Hematopoietic multipotent progenitor cell treated with erythropoietin and hydrocortisone succinate and interleukin-3 and kit ligand, for 4 days (in vitro differentiated cells): ENCODE data around the gene PLPPR4.
"Not testable (repeated sequence)": the region's sequence is repeated elsewhere in the genome, so short reads cannot be mapped to it uniquely, and the experiment has no call there.

Experiments
- DNase-seq: peaks from one replicate; pipeline ENCODE4 v3.0.0-alpha.2; 2015

Gene PLPPR4

GRCh38 chr1:99264201-99265021 lies at the start of gene PLPPR4:
Gene PLPPR4, plus strand, starts transcription at chr1:99264492. Its CDS starts 102 bp downstream, at chr1:99264594.
- DNase-seq, result peak; percentile 24

DNA sequence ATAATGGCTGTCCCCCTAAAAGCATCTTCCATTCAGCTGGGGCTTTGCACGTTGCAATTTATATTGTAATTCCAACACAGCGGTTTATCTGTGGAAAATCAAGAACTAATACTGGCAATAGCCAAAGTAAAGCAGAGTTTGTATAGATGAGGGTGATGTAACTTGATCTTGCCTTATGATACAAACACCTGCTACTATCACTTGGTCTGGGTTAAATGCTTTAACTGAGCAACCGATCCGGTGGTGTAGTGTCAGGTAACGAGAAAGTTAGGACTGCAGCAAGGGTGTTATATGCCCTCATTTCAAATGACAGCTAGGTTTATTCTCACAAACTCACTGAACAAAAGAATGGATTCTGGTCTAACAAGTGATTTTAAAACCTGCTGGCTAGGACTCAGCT lies 47.3 kb upstream of the PLPPR4 start:
- no peak for DNase-seq

GRCh38 chr1:99217599-99217998 lies 46.7 kb upstream of the PLPPR4 start:
- DNase-seq, result no peak

- DNase-seq, result no peak
These were observed 45.7 kb upstream of the PLPPR4 start for GRCh38 chr1:99218572-99218971.

DNA sequence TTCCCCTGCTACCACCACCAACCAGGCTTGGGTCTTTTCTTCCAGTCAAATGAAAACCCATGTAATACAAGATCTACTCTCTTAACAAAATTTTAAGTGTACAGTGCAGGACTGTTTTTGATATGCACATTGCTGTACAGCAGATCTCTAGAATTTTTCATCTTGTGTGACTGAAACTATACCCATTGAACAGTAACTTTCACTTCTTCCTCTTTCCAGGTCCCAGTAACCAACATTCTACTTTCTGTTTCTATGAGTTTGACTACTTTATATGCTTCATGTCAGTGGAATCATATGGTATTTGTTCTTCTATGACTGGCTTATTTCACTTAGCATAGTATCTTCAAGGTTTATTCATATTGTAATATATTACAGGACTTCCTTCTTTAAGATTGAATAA lies 45.3 kb upstream of the PLPPR4 start:
- no peak for DNase-seq

DNA sequence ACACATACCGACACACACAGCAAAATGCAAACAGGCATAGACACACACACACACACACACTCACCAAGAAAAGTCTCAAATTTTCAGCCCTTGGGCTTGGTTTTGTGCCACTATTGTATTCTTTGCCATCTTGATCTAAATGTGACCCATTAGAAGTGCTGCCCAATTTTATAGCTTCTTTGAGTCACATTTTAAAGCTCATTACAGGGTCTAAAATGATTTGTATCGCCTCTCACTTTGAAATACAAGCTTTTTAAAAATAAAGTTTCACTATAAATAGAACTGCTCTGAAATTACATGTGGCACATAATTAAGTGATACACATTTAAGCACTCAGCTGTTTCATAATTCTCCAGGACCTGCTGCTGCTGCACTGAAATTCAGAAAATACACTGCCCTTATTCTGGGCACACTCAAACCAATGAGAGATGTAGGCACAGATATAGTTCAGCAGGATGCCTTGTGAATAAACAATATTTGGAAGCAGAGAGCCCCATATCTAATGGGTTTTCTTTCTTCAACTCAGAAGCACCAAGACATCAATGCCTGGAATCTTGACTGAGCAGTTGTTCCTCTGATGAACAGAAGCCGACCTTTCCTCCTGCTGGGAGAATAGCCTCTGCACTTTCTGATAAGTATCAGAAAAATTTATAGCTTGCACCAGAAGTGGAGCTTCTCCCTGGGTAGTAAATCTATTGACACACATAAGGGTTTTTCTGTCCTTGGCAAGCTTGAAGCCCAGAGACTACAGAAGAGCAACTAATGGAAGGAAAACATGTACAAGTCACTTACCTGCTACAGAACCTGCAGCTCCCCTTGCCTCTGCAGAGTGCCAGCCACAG lies 37.0 kb upstream of the PLPPR4 start:
- DNase-seq, result no peak

- DNase-seq, result no peak
These were observed 36.1 kb upstream of the PLPPR4 start for GRCh38 chr1:99228153-99228552.

DNA sequence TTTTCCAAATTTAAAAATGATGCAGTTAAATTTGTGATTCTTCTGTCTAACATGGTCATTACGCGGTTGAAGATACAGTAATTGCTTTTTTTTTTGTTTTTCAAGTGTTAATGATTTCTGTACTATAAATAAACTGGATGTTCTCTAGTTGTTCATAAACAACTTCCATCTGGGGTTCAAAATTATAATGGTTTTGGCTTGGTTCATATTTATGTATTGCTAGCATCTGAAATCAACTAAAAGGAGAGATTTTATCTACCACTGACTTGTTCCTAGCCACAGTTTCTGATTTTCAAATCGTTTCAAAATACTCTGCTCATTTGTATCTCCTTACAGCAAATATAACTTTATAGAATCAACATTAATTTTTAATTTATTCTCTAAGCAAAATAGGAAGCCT lies 35.2 kb upstream of the PLPPR4 start:
- no peak for DNase-seq

DNA sequence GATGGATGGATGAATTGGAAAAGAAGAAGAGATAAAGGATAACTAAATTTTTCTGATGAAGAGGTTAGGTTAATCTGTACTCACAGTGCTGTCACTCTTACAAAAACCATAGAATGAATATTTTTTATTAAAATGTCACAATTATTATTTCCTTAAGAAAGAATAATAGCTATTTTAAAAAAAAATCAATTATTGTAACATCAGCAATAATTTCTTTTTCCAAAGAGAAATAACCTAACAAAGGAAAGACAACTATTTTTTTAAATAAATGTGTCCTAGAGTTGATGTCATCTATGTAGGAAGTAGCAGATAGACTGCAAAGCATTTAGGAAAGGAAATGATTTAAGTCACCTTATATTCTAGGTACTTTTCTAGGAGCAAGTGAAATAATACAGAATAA lies 33.6 kb upstream of the PLPPR4 start:
- DNase-seq, result no peak

GRCh38 chr1:99232172-99232571 lies 32.1 kb upstream of the PLPPR4 start:
- no peak for DNase-seq

- no peak for DNase-seq
These were observed 30.8 kb upstream of the PLPPR4 start for GRCh38 chr1:99233446-99233845.

DNA sequence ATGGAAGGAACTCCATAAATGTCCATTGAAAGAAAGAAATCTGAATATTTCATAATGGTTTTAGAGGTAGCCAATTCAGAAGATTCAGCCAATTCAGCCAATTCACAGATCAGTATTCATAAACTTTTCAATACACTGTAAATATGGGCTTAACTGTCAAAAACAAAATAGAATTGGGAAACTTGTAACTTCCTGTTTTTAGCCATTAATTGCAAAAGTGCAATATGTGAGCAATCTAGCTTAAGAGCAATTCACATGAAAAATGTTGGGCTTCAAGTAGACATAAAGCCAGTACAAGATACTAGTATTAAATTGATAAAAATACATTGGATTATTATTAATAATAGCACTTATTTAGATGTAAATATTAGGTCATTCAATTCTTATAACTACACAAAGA lies 27.5 kb upstream of the PLPPR4 start:
- peak; percentile 52 for DNase-seq

- DNase-seq, result no peak
These were observed 24.6 kb upstream of the PLPPR4 start for GRCh38 chr1:99239690-99240089.

DNA sequence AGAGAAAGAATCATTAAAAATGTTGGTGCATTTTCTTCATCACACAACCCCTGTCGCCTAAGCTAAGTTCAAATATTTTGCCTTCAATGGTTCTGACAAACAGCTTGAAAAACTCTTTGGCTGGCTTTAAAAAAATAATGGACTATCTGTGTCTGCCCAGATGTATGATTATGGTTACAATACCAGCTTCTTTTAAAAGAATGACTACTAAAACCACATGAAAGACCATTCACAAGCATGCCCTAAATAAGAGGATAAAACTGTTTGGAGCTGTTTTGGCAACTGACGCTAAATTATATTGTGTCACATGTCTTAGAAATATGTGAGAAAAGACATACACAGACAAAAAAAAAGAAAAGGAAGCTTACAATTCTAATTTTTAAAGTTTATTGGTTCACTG lies 23.7 kb upstream of the PLPPR4 start:
- DNase-seq, result no peak

- no peak for DNase-seq
These were observed 18.1 kb upstream of the PLPPR4 start for GRCh38 chr1:99246152-99246551.

- no peak for DNase-seq
These were observed 17.1 kb upstream of the PLPPR4 start for GRCh38 chr1:99247199-99247598.

GRCh38 chr1:99250728-99251127 lies 13.6 kb upstream of the PLPPR4 start:
- no peak for DNase-seq

DNA sequence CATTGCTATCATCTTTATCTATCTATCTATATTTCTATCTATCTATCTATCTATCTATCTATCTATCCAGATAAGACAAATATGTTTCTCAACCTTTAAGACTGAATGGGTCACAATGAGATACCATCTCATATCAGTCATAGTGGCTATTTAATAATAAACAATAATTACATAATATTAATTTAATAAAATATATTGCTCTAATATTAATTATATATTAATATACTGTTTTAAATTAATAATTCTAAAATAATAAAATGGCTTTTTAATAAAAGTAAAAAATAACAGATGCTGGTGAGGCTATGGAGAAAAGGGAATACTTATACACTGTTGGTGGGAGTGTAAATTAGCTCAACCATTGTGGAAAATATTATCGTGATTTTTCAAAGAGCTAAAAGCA lies 13.0 kb upstream of the PLPPR4 start:
- no peak for DNase-seq

DNA sequence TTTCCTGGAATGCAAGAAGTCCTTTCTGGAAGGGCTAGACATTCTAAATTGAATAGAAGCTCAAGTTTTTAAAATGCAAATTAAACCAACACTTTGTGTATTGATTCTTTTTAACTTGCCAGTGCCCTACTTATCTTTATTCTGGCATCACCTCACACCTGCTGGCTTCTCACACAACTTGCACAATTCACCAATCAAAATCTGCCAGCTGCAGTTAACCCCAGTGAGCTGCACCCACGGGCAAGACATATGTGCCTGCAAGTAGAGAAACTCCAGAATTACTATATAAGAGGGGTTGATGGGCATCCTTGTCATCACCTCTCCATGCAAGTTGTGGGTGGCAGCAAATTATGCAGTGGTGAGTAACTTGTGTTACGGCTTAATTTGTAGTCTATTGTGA lies 11.7 kb upstream of the PLPPR4 start:
- DNase-seq, result no peak

DNA sequence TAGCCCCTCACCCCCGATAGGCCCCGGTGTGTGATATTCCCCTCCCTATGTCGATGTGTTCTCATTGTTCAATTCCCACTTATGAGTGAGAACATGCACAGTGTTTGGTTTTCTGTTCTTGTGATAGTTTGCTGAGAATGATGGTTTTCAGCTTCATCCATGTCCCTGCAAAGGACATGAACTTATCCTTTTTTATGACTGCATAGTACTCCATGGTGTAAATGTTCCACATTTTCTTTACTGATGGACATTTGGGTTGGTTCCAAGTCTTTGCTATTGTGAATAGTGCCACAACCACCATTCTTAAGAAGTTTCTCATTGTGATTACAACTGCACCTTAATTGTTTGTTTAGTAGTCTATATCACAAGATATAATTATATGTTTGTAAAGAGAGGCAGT lies 3.9 kb upstream of the PLPPR4 start:
- DNase-seq, result not testable (repeated sequence)

DNA sequence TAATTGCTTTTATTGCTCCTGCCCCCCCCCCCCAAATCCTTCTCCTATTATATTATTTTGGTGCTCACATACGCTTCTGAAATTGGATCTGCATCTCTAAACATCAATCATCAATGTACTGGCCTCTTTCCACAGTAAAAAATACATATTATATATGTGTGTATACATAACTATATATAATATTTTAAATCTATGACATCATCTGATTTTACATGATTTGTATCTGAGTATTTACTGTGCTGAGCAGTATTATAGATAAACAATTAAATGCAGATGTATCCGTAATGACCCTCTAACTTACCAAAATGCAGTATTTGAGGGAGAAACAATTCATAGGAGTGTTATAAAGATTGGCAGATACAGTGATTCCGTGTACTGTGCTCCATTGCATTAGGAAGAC lies 832 bp downstream of the PLPPR4 start:
- no peak for DNase-seq

GRCh38 chr1:99266726-99267125 lies 2.4 kb downstream of the PLPPR4 start:
- DNase-seq, result no peak

DNA sequence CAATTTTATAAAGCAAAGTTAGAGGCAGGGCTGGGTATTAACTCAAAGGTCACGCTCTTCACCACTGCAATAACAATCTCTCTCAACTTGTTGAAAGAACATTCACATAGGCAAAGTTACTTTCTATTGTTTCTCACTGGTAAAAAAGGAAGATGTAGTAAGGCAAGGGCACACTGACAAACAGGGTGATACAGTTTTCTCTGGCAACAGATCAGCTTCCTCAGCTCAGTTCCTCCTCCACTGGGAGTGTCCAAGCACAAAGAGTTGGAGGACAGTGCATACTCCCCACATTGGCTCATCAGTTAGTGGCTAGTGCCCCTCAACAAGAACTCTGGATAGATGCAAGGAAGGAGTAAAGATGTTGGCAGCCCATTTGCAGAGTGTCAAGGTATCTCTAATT lies 3.7 kb downstream of the PLPPR4 start:
- no peak for DNase-seq

GRCh38 chr1:99269321-99269720 lies 5.0 kb downstream of the PLPPR4 start:
- no peak for DNase-seq
